GM19238 (cell line): Measurements from ENCODE around the gene TRAPPC2.

Source experiments
- DNase-seq: peaks from one replicate; pipeline ENCODE4 v3.0.0; 2011; ENCODE audit warnings: low spot score; ENCODE audit not compliant: insufficient read length

Gene TRAPPC2

DNA sequence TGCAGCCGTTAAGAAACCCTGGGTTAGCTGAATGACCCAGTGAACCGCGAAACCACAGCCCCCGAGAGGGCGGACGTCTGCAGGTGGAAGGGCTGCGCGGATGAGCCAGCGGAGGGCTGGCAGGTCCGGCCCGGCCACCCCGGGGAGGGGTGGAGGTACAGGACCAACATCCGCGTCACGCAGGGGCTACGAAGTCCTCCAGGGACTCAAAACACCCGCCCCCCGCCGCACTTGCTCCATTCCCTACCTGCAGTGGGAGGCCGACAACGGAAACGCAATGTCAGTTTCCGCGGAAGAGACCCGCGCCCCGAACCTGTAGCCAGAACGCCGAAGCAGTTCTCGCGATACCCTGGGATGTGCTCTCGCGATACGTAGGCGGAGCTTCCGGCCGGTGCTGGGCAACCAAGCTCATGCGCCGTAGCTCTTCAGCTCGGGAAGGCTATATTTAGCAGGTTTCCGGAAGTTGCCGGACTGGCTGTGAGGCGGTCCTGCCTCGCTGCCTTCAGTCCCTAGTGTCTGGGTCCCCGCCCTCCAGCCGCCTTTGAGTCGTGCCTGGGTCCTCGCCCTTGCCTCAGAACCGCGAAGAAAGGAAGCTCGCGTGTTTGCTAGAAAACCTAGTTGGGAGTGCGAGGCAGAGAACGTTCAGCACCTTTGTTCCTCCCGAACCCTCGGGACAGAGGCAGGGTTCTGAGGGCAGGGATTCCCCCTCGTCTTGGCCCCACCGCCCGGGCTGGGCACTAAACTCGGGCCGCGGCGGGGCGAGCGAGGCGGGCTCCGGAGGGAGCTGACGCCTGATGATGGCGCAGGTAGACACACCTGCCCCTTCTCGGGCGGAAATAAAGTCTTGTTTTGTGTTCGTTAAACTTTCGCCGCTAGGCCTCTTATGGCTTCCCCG, at the start of gene TRAPPC2, which contains the start of gene OFD1:
TRAPPC2 (minus strand) TSS at position 343 of the 895 bp plus-strand sequence. CDS start 14,657 bp downstream, outside the sequence.
OFD1 (plus strand) TSS at position 471 of the 895 bp plus-strand sequence; CDS start at position 795, 324 bp downstream.
- DNase-seq = peak; percentile 82

DNA sequence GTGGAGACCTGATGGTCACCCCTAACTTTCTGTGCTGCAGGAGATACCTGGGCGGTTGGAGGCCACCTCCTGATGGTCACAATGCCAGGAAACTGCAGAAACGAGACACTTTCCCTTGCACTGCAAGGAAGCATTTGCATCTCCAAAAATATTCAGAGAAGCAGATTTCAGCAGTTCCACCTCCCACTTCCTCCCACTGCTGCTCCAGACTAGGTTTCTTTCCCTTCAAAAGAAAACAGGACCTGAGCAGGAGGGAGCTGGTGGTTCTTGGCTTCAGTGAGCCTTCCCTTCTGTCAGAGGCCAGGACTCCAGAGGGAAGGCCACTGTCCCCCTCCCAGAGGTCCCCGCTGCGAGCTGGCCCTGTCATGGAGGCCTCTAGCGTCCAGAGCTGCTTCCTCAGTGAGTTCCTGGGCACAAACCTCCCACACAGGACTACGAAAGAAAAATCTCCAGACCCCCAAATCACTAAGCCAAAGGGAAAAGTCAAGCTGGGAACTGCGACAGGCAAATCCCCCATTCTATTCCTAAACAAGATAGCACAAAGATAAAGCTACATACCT, 46.5 kb upstream of the TRAPPC2 start:
- no peak for DNase-seq

DNA sequence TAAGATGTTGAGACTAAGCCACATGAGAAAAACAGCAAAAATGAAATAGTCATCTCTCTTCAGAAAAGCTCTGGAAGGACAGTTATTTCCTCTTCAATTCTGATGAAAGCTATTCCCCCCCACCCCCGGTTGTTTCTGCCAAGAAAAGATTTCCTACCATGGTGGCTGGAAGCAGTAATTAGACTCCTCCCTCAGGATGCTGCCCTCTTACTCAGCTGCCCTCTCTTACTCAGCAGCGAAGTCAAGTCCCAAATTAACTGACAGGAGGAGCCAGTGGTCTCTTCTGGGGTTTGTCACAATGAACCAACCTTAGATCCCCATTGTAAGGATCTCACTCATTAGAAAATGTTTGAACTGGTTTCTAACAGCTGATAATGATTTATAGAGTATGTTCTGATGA, 44.5 kb upstream of the TRAPPC2 start:
- no peak for DNase-seq

DNA sequence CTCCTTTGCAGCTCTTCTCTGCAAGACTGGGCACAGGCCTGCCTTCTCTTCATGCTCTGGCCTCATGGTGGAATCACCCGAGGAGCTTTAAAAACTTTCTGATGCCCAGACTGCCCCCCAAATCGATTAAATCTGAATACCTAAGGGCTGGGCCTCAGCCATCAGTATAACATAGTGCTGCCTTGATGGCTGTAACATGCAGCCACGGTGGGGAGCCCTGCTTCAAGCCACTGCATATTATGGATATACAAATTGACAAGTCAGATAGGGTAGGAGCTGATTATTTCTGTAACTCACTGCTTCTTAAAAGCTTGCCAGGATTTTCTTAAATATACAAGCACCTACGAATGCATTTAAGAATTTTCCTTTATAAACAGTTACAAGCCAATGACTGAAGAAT, 42.0 kb upstream of the TRAPPC2 start:
- DNase-seq = no peak

DNA sequence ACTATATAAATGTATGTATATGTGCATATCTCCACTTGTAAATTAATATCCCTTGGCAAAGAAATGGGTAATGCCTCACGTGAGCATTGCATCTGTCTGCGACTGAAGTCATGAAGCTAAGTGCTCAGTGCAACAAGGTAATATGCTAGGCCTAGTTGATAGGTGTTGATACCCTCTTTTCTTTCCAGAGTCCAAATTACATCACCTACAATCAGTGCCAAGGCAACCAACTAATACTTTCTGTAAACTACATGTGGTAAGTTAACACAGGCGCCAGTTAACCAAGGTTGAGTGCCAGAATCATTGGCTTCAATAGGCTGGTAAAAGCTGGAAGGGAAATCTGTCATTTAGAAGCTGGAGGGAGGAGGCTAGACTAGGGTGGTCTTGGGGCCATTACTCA, 41.4 kb upstream of the TRAPPC2 start:
- DNase-seq = no peak

DNA sequence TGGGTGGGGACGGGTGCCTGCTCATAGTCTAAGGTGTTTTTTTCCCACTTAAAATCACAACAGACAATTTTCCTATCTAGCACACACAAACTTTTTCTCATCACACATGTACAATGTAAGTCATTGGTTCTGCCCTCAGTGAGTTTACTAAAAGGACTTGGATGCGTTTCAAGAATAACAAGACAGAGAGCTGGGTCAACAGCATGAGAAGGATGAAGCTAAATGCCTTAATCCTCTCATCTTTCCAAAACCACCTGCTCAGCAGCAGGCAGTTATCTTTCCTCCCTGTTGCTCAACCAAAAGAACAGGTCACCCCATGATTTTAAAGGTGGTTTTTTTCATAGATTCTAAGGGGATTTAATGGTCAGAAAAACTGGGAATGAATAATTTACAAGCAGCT, 40.3 kb upstream of the TRAPPC2 start:
- DNase-seq = no peak

DNA sequence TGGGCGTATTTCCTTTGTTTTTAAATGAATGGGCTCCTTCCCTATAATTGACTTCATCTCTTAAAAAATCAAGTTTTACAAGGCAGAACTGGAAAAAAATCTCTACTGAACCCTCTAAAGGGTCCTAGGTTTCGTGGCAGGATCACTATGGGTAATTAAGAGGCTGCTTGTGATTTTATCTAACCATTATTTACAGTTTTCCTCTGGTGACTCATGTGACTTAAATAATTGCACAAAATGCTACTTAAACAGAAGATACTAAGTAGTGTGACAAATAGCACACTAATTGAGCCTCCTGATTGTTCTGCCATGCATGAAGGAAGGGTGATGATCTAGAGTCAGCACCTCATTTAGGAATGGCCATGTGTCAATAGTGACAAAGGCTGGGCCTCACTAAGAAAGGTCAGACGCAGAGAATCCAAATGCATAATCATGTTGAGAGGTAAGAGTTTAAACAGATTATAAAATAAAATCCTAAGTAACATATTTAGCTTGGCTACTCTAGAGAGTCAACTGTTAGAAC, 35.7 kb upstream of the TRAPPC2 start:
- DNase-seq = no peak

DNA sequence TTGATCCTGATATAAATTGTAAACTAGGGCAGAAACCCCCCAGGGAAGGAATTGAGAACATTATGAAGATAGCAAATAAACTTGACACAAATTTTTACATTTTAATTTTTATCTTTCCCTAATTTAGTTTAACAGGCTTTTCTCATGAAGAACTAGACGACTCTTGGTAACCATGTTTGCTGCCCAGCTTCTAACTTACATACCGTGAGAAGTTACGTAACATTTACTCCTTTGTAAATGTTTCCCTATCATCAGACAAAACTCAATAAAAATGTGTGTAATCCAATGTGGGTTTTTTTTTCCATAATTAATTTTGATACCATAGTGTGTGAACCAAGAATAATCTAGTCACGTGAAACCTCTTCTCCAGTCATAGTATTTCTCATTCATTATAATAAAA, 34.5 kb upstream of the TRAPPC2 start:
- no peak for DNase-seq

DNA sequence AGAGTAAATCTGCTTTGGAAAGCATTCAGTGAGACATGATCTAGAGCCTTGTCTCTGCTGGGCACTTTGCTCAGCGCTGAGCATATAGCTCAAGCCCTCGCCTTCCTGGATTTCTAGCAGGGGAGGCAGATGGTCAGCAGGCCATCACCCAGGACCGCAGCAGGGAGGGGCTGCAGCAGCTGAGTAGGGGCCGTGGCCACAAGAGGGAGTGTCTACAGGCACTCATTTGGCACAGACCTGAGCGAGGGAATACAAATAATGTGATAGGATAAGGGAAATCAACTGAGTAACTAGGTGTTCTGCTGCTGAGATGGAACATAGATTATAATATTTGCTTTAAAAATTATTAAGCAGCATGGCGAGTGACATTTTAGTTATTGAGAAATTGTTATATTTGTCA, 30.3 kb upstream of the TRAPPC2 start:
- DNase-seq = no peak

DNA sequence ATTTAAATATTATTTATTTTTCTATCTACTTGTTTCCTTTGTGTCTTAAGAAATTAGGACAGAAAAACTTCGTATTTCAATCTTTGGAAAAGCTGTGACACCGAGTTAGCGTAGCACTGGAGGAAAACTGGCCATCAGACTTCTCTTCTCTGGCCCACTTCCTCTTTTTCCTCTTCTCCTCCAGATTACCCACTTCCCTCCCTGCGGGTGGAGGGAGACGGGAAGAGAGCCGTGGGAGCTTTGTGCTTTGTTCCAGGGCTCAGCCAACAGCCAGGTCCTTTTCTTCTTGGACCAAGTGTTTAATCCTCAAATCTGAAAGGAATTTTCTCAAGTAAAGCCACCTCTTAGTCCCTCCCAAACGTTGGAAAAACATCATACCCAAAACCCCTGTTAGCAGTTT, 29.9 kb upstream of the TRAPPC2 start:
- no peak for DNase-seq

DNA sequence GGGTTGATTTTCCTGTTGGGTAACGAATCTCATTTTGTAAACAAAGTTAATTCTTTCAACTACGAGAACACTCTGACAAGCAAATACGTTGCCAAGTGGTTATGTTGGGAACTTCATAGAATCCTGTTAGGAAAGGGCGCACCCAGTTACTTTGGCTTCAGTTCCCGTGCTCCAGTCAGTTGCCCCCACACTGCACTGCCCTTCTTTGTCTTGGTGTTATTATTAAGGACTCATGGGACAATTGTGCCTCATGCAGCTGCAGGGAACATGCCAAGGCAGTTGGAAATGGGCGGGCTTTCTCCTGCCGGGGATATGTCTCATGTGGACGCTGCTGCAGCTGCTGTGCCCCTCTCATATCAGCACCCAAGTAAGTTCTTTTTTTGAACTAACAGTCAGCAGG, 29.1 kb upstream of the TRAPPC2 start:
- DNase-seq = no peak

DNA sequence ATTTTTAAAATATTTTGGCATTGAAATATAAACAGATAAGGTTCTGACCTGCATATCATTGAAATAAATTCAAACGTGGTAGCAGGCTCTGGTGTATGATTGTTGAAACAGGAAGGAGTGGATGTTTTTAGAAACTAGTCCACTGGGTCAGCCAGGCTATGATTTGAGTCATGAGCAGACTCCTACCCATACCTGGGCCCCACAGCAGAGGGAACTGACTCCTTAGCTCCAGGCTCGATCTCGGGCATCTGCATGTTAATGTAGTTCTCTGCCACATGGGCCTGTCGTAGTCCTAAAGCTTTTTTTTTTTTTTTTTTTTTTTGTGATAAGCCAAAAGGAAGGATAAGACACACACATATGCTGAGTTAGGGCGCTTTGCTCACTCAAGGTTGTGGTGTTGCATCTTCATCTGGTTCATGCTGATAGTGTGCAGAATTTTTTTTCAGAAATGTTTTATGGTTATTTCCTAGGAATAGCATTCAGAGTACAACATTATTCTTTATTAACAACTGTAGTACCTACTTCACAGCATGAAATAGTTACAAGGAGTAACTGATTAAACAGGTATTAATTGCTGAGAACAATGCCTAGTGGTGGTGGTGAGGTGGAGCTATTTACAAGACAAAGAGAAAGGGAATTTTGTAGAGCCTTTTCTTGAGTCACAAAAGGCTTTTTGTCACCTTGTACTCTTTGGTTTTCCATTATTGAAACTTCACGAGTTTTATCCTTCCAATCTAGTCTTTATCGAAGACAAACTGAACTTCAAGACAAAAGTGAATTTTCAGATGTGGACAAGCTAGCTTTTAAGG, 27.4 kb upstream of the TRAPPC2 start:
- no peak for DNase-seq

DNA sequence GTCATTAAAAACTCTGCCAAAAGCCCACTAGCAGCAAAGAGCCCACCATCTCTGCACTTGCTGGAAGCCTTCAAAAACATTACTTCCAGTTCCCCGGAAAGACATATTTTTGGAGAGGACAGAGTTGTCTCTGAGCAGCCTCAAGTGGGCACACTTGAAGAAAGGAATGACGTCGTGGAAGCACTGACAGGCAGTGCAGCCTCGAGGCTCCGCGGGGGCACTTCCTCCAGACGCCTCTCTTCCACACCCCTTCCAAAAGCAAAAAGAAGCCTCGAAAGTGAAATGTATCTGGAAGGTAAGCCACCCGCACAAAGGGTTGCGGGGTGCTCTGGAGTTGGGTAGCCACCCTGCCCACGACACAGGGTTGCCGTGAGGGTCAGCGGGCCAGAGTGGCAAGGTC, 26.0 kb upstream of the TRAPPC2 start:
- no peak for DNase-seq

DNA sequence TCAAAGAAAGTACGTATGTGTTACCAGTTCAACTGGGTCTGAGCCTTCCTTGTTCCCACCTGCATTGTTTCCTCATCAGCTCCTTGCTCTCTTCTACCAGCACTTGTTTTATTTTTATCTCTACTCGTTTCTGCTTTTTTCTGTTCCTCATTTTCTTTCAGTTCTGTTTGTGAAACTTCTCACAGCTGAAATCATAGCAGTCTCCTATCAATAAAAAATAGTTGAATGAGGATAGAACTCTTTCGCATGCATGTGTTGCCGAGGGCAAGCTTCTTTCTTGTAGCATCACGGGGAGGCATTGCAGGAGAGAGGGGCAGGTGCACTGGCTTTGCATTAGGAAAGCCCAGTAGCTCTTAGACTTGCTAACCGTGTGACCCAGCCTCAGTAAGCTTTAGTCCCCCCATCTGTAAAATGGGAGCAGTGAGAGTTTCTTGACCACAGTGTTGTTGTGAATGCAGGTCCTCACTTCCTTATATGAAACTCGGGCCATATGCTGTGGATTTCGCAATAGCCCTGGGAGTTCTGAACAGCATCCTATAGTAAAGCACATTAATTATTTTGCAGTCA, 24.8 kb upstream of the TRAPPC2 start:
- DNase-seq = no peak

DNA sequence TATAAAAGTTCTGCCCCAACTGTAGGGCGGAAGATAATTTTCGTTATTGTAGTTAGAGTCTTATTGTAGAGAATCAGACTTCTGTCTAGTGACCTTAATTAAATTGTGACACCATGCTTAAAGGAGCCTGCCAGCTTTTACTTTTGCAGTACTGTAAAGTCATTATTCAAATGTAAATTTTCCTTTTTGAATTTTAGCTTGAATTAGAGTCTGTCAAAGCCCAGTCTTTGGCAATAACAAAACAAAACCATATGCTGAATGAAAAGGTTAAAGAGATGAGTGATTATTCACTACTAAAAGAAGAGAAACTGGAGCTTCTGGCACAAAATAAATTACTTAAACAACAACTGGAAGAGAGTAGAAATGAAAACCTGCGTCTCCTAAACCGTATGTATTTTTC, 22.0 kb upstream of the TRAPPC2 start:
- DNase-seq = no peak

DNA sequence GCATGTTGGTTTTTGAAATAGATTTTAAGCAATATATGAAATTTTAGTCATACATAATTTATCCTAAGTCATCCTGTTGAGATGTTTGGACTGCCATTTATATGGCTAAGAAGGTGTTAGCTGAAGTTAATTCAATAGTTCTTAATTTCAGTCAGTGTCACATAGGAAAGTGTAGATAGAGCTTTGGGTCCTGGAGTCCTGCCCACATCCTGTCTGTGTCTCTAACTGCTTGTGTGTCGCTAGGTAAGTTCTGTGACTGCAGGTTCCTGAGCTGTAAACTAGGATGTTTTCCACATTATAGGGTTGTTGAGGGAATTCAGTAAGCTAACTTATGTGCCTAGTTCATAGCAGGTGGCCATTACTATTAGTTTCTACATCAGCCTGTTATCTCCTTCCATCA, 20.8 kb upstream of the TRAPPC2 start:
- DNase-seq = no peak

DNA sequence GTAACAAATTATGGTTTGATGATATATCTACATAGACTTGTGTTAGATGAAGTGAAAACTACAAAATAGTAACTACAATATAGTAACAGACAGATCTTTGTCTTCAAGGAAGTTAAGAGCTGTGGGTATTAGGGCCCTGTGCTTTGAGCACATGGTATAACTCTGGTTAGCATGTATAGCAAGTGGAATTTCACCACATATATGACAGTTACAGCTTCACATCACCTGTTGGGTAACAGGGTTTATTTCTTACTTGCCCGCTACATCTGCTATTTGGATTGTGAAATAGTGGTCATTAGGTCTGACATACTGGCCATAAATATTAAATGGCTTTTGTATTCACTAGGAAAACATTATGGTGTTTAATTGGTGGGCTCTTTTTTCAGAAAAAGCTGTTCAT, 20.3 kb upstream of the TRAPPC2 start:
- no peak for DNase-seq

DNA sequence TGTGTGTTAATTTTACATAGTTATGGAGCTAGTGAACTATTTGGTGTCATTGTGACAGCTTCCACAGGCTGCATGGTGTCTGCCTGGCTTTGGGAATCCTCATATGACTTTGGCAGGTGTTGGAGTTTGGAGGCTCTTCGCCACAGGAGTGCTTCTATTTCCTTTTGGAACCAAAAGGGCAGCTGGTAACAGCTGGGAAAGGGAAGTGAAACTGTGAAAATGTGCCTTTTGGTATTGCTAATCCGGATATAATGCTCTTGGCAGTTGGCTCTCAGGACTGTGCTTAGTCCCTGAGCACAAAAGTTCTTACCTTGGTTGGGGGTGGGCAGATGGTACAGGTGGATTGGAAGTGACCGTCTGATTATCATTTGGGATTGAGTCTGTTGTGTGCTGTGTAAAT, 18.2 kb upstream of the TRAPPC2 start:
- DNase-seq = no peak

DNA sequence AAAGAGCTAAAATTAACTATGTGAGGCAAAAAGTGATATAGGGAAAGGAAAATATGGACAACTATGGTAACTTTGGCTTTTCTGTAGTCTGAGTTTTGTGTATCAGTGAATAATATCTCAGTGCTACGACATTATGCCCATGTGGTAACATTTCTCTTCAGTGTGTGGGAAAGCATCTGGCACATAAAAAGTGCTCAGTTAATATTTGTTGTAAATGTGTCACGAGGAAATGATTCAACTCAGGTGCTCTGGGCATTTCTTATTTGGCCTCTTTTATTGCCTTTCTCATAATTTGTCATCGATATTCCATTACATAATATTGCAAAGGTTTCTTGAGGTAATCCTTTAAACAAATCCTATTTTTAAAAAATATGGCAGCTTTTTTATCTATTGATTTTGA, 17.7 kb upstream of the TRAPPC2 start:
- no peak for DNase-seq

DNA sequence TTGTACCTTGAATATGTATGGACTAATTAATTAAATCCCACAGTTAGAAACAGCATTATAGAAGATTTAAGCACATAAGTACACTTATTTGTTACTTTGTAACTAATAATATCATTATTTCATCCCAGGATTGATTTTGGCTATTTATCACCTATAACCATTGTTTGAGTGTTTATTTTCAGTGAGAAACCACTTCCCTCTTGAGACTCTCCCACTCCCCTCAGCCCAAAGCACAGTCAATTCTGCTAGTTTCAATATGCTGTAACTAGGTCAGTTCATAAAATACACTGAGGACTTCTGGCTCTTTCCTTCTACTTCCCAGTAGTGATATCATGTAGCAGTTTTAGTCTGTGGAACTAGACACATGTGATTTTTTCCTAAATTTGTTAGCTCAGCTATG, 16.4 kb upstream of the TRAPPC2 start:
- no peak for DNase-seq

DNA sequence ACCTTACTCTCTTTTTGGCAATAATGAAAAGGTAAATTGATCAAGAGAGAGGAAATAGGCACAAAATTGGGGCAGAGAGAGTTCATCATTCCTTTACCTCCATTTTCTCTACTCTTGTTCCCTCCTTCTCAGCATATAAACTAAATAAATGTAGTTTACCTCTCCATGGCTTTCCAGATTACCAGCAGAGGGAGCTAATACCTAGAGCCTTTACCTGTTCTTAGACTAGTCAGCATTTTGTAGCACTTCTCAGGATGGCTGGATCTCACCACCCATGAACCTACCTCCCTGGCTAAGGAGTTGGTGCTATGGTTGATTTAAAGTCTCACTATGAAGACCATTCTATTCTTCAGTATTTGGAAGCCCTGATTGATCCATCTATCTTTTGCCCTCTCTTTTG, 15.8 kb upstream of the TRAPPC2 start:
- no peak for DNase-seq

DNA sequence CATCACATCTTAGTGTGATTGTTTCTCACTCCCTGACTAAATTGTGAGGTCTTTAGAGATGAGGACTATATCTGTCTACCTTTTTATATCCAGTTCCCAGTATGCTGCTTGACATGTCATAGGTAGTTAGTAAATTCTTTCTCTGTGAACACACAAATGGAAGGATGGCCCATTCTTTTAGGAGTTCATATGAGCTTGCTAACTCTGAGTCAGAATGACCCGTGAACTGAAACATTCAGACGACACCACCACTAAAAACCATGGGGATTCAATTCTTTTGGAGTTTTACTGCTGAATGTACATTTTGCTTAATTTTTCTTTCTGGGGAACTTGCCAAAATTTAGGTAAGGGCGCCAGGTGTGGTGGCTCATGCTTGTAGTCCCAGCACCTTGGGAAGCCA, 14.1 kb upstream of the TRAPPC2 start:
- no peak for DNase-seq
